Measurements from ENCODE around the gene FERMT1. TPM values are rescaled to one million over a fixed set of nuclear protein-coding genes. Genes with fewer than 3 reads are reported as not detected.

FERMT1 gene
- total RNA-seq, 1 experiment from 2014 or later = 70.8 TPM

DNA sequence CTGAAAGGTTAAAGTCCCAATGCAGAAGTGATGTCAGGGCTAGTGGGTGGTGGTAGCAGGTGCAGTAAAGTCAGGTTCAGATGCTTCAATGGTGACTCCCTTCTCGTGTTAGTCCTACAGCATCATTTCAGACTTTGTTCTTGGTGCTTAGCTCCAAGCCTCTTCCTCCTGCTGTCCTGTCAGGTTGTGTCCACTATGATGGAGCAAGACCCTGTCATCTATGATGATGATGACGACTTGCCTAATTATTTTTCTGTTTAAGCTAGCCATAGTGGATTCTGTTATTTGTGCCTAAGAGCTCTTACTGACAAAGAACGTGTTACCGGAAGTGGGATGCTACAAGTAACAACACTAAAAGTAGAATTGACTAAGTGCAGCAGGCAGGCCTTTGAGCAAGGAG lies 5.0 kb upstream of the FERMT1 start:
- no TSS peak for BruUV-seq (replicated peaks)

DNA sequence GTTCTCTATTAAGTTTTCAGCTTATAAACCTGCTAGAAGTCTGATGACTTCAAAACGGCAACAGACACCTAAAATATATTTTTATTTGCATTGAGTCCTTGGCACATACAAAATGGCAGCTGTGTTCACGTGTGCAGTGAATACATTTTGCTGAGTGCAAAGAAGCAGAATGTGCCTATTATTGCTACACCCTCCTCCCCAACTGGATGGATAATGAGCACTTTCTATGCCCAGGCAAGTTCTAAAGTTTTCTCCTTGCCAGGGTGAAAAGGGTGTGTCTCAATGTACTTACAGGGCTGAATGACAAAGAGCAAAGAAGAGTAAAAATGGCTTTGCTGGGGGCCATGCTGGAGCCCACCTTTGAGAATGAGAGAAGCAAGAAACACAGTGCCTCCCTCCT lies 4.0 kb upstream of the FERMT1 start:
- intact Hi-C loops (cut with micrococcal nuclease) = no loop called here
- peaks cover 10% of the 10 kb centered on the region for H3K79me2 ChIP-seq (ENCODE audit: low read length)
- no peak overlapping the region for H3K9ac ChIP-seq (ENCODE audit: low read length)
- no peaks in the 10 kb centered on the region for H4K20me1 ChIP-seq (ENCODE audit: low read length)
- no peak for ATAC-seq
- no peak overlapping the region for H3K27ac ChIP-seq (ENCODE audit: low read length)
- no peaks in the 10 kb centered on the region for H3K36me3 ChIP-seq (ENCODE audit: low read depth, low read length)
- DNase-seq = no peak
- no TSS peak for BruUV-seq (replicated peaks)
- H2AFZ ChIP-seq (ENCODE audit: low read length) = no peak overlapping the region
- no peak overlapping the region for H3K4me2 ChIP-seq (ENCODE audit: low read length)
- peaks cover 5% of the 10 kb centered on the region for H3F3A ChIP-seq (ENCODE audit: low read length, unreplicated experiment)
- no peaks in the 10 kb centered on the region for H3K9me3 ChIP-seq (ENCODE audit: low read length)
- peaks cover 11% of the 10 kb centered on the region for H3K4me1 ChIP-seq (ENCODE audit: insufficient read depth, low read length)
- no peaks in the 10 kb centered on the region for H3K9me2 ChIP-seq (replicated peaks; ENCODE audit: low read length)
- no peaks in the 10 kb centered on the region for H3K27me3 ChIP-seq (ENCODE audit: low read length)
- no peak for TF ChIP-seq EZH2 (IDR thresholded peaks at IDR 0.05; ENCODE audit: low read length, unreplicated experiment)
- TF ChIP-seq, protein P1, sequence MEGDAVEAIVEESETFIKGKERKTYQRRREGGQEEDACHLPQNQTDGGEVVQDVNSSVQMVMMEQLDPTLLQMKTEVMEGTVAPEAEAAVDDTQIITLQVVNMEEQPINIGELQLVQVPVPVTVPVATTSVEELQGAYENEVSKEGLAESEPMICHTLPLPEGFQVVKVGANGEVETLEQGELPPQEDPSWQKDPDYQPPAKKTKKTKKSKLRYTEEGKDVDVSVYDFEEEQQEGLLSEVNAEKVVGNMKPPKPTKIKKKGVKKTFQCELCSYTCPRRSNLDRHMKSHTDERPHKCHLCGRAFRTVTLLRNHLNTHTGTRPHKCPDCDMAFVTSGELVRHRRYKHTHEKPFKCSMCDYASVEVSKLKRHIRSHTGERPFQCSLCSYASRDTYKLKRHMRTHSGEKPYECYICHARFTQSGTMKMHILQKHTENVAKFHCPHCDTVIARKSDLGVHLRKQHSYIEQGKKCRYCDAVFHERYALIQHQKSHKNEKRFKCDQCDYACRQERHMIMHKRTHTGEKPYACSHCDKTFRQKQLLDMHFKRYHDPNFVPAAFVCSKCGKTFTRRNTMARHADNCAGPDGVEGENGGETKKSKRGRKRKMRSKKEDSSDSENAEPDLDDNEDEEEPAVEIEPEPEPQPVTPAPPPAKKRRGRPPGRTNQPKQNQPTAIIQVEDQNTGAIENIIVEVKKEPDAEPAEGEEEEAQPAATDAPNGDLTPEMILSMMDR (conservative IDR thresholded peaks at IDR 0.05; ENCODE audit: low read depth, low read length) = no peak
- TF ChIP-seq EZH2phosphoT487 (IDR thresholded peaks at IDR 0.05; ENCODE audit: borderline replicate concordance, low read length) = no peak
- ChIA-PET CTCF (no interaction called here), POLR2A (ENCODE audit: unreplicated experiment) (no interaction called here)
- H3K4me3 ChIP-seq (ENCODE audit: low read length) = no peak overlapping the region

More for the DNA sequence above, 5.0 kb upstream of the FERMT1 start:
- ChIA-PET CTCF (no interaction called here), POLR2A (ENCODE audit: unreplicated experiment) (no interaction called here)
- DNase-seq = no peak
- H3K4me1 ChIP-seq (ENCODE audit: insufficient read depth, low read length) = peaks cover 11% of the 10 kb centered on the region
- H3F3A ChIP-seq (ENCODE audit: low read length, unreplicated experiment) = peaks cover 5% of the 10 kb centered on the region
- H3K9me2 ChIP-seq (replicated peaks; ENCODE audit: low read length) = no peaks in the 10 kb centered on the region
- TF ChIP-seq EZH2 (IDR thresholded peaks at IDR 0.05; ENCODE audit: low read length, unreplicated experiment) = no peak
- TF ChIP-seq, protein P1 (conservative IDR thresholded peaks at IDR 0.05; ENCODE audit: low read depth, low read length) = no peak
- TF ChIP-seq EZH2phosphoT487 (IDR thresholded peaks at IDR 0.05; ENCODE audit: borderline replicate concordance, low read length) = no peak
- H3K79me2 ChIP-seq (ENCODE audit: low read length) = peaks cover under 1% of the 10 kb centered on the region; the same call in 1 of the 2 replicates
- intact Hi-C loops (cut with micrococcal nuclease) = no loop called here
- no peaks in the 10 kb centered on the region for H3K9me3 ChIP-seq (ENCODE audit: low read length)
- no peak overlapping the region for H3K9ac ChIP-seq (ENCODE audit: low read length)
- H3K27ac ChIP-seq (ENCODE audit: low read length) = no peak overlapping the region
- H4K20me1 ChIP-seq (ENCODE audit: low read length) = no peaks in the 10 kb centered on the region
- no peaks in the 10 kb centered on the region for H3K27me3 ChIP-seq (ENCODE audit: low read length)
- no peak overlapping the region for H3K4me2 ChIP-seq (ENCODE audit: low read length)
- no peak overlapping the region for H2AFZ ChIP-seq (ENCODE audit: low read length)
- no peak for ATAC-seq
- H3K36me3 ChIP-seq (ENCODE audit: low read depth, low read length) = no peaks in the 10 kb centered on the region
- no peak overlapping the region for H3K4me3 ChIP-seq (ENCODE audit: low read length)

DNA sequence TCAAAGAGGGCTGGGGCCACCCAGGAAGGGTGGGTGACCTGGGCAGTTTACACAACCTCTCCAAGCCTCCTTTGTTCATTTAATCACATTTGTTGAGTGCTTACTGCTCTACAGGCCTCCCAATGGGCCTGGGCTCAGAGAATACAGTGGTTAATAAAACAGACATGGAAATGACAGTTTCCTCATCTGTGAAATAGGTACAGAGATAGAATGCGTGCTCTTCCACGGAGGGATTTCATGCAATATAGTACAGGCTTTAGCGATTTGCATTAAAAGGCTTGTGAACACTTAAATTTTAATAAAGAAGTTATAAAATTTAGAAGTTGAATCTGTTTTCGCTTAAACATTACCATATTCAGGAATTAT lies 802 bp upstream of the FERMT1 start:
- DNase-seq = no peak
- Histone ChIP-seq H3K36me3 (ENCODE audit: low read depth, low read length) (peaks cover 11% of the 10 kb centered on the region), H4K20me1 (ENCODE audit: low read length) (peaks cover 6% of the 10 kb centered on the region; the same call in 1 of the 2 replicates), H3K9me2 (replicated peaks; ENCODE audit: low read length) (no peaks in the 10 kb centered on the region), H3K27me3 (ENCODE audit: low read length) (no peaks in the 10 kb centered on the region), H3K79me2 (ENCODE audit: low read length) (peaks cover 42% of the 10 kb centered on the region), H3K9me3 (ENCODE audit: low read length) (no peaks in the 10 kb centered on the region), H3K9ac (ENCODE audit: low read length) (peak overlapping the region; percentile 89), H3K27ac (ENCODE audit: low read length) (peak overlapping the region; percentile 90), H3K4me2 (ENCODE audit: low read length) (peak overlapping the region; percentile 84), H3K4me1 (ENCODE audit: insufficient read depth, low read length) (peaks cover 25% of the 10 kb centered on the region), H2AFZ (ENCODE audit: low read length) (peak overlapping the region; percentile 75), H3K4me3 (ENCODE audit: low read length) (peak overlapping the region; percentile 90), H3F3A (ENCODE audit: low read length, unreplicated experiment) (peaks cover 5% of the 10 kb centered on the region)
- intact Hi-C loops (cut with micrococcal nuclease) = no loop called here
- BruUV-seq (replicated peaks) = no TSS peak
- ATAC-seq = no peak
- no peak for TF ChIP-seq EZH2 (IDR thresholded peaks at IDR 0.05; ENCODE audit: low read length, unreplicated experiment)
- no peak for TF ChIP-seq EZH2phosphoT487 (IDR thresholded peaks at IDR 0.05; ENCODE audit: borderline replicate concordance, low read length)
- TF ChIP-seq, protein P1 (conservative IDR thresholded peaks at IDR 0.05; ENCODE audit: low read depth, low read length) = no peak
- ChIA-PET POLR2A (ENCODE audit: unreplicated experiment) (no interaction called here), CTCF (no interaction called here)

All from PC-3 (cell line).